Common myeloid progenitor, CD34-positive (primary cell): ENCODE data around the gene PHACTR3.

ENCODE experiments used
- CTCF ChIA-PET: fragments of 350-600 bp; sonication (Branson Sonifier 250); formaldehyde crosslinking; loops from one replicate; lab custom pipeline; 2021; ENCODE audit warnings: antibody characterized with exemption; lab: Charles Lee
- POLR2A ChIA-PET: fragments of 350-600 bp; sonication (Branson Sonifier 250); formaldehyde crosslinking; loops from one replicate; lab custom pipeline; 2021; ENCODE audit warnings: antibody characterized with exemption; lab: Charles Lee
- DNase-seq, 3 donors: peaks; one replicate each; pipeline versions ENCODE4 v3.0.0 to v3.0.0-alpha.2; 2013
- H3K27ac ChIP-seq, 2 experiments: 1 replicate in 1 of 2; 2 replicates in 1 of 2; pipeline ENCODE4 v1.7.0; 2013; ENCODE audit warnings: inconsistent platforms in 2 of 2, low read length in 2 of 2, mild to moderate bottlenecking in 2 of 2, low read depth in 1 of 2, moderate library complexity in 1 of 2; ENCODE audit not compliant: severe bottlenecking in 2 of 2, insufficient read depth in 1 of 2, poor library complexity in 1 of 2
- H3K27me3 ChIP-seq, 5 experiments: replicated peaks in 2 of 5; 1 replicate in 3 of 5; 2 replicates in 2 of 5; pipeline versions ENCODE4 v1.6.1 to v1.7.0; 2013; ENCODE audit warnings: low read length in 4 of 5, mild to moderate bottlenecking in 2 of 5, moderate library complexity in 2 of 5, inconsistent platforms in 1 of 5; ENCODE audit not compliant: insufficient read depth in 5 of 5, control insufficient read depth in 4 of 5
- H3K36me3 ChIP-seq, 4 experiments: 1 replicate in 2 of 4; 2 replicates in 2 of 4; pipeline versions ENCODE4 v1.6.1 to v1.7.0; 2013; ENCODE audit warnings: low read length in 3 of 4, control low read depth in 1 of 4, mild to moderate bottlenecking in 1 of 4; ENCODE audit not compliant: control insufficient read depth in 4 of 4, insufficient read depth in 4 of 4
- H3K4me1 ChIP-seq, 4 experiments: 1 replicate in 3 of 4; 2 replicates in 1 of 4; pipeline versions ENCODE4 v1.6.1 to v1.7.1; 2013; ENCODE audit warnings: low read length in 3 of 4, mild to moderate bottlenecking in 3 of 4, control low read depth in 1 of 4, inconsistent platforms in 1 of 4, moderate library complexity in 1 of 4; ENCODE audit not compliant: control insufficient read depth in 4 of 4, insufficient read depth in 4 of 4; ENCODE audit errors: control extremely low read depth in 1 of 4
- H3K4me3 ChIP-seq, 7 experiments: 1 replicate in 4 of 7; 2 replicates in 3 of 7; pipeline versions ENCODE4 v1.5.1 to v1.7.0; 2013; ENCODE audit warnings: mild to moderate bottlenecking in 7 of 7, low read length in 6 of 7, moderate library complexity in 6 of 7, inconsistent platforms in 2 of 7, low read depth in 2 of 7, control low read depth in 1 of 7; ENCODE audit not compliant: insufficient read depth in 4 of 7, control insufficient read depth in 1 of 7; ENCODE audit errors: extremely low read depth in 1 of 7
- H3K9me3 ChIP-seq, 5 experiments: 1 replicate in 4 of 5; 2 replicates in 1 of 5; pipeline versions ENCODE4 v1.6.1 to v1.7.1; 2013; ENCODE audit warnings: low read length in 4 of 5, mild to moderate bottlenecking in 2 of 5, inconsistent platforms in 1 of 5, low read depth in 1 of 5, moderate library complexity in 1 of 5; ENCODE audit not compliant: control insufficient read depth in 4 of 5, insufficient read depth in 2 of 5; ENCODE audit errors: control extremely low read depth in 1 of 5
- WGBS: methylation state at CpG from one replicate; pipeline ENCODE4 v1.1.5; 2013; ENCODE audit not compliant: insufficient coverage; 5-methylcytosine and 5-hydroxymethylcytosine counted together

PHACTR3 gene

DNA sequence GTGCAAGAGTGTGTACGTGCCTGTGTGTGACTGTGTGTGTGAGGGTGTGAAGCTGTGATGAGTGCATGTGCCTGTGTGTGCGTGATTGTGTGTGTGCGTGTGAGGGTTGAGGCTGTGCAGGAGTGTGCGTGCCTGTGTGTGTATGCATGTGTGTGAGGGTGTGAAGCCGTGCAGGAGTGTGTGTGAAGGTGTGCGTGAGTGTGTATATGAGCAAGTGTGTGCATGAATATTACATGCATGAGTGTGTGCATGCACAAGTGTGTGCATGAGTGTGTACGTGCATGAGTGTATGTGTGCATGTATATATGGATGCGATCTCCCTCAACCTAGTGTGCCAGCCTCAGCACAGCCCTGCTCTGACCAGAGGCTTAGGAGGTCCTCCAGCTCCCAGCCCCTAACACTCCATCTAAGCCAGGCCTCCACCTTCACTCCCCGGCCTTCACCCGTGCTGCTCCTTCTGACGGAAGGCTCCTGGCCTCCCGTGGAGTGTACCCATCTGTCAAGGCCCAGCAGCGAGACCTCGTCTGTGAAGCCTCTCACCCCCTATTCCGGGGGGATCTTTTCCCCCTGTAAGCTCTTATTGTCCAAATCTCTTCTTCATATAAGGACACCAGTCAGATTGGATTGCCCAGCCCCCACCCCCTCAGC lies 19.9 kb upstream of the PHACTR3 start:
- CTCF ChIA-PET = interaction anchor here (0.6 to 1.2 kb wide), 3 partner anchors 9 to 179 kb away, joined by 3 read pairs; no protein-coding TSS in a partner anchor
- 94% methylated on average over 12 of the region's 15 CpGs for WGBS

DNA sequence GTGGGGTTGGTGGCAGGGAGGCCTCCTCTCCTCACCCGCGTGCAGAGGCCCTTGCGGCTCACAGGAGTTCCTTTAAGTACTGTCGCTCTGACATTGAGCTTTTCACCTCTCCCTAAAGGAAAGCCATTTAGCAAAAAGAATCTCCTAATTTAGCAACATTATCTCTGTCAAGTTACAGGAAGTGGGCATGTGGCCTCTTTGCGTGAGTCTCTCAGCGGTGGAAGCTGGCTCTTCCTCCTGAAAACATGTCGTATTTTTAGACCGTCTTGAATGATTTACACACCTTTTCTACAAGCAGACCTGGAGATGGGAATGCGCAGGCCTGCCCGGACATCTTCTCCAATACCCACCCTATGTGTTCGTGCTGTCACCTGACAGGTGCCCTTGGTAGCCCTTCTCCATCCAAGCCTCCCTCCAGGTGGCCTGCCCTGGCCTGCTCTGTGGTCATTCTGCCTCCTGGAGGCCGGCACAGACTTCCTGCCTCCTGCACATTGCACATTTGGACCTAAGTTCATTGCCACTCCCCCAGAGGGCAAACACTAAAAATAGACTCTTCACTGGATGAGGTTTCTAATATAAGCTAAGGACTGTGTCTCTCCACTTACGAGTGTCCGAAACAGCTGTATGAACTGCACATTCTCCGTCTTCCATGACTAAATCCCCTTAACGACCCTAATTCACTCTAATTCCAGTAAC lies 18.5 kb upstream of the PHACTR3 start:
- Histone ChIP-seq H3K36me3 (no peaks in the 10 kb centered on the region), H3K27ac (no peak overlapping the region), H3K4me1 (peaks cover 0 to 8% (median 1%) of the 10 kb centered on the region in 4 experiments), H3K27me3 (peaks cover 0 to 53% (median 2%) of the 10 kb centered on the region in 5 experiments), H3K9me3 (peaks cover 0 to 4% (median 0%) of the 10 kb centered on the region in 5 experiments), H3K4me3 (no peak overlapping the region)
- peak in 1 of 3 donors; percentile 5 for DNase-seq
- WGBS = 57% methylated on average over 12 of the region's 16 CpGs
- POLR2A ChIA-PET = no interaction called here
- CTCF ChIA-PET = interaction anchor here (1.1 kb wide), 1 partner anchor 180 kb away, joined by 3 read pairs; no protein-coding TSS in a partner anchor

More for the DNA sequence above, 19.9 kb upstream of the PHACTR3 start:
- POLR2A ChIA-PET = no interaction called here
- Histone ChIP-seq H3K4me3 (no peak overlapping the region), H3K27me3 (peaks cover 0 to 57% (median 4%) of the 10 kb centered on the region in 5 experiments), H3K9me3 (peaks cover 0 to 4% (median 0%) of the 10 kb centered on the region in 5 experiments), H3K27ac (no peak overlapping the region), H3K4me1 (peaks cover 0 to 8% (median 1%) of the 10 kb centered on the region in 4 experiments), H3K36me3 (no peaks in the 10 kb centered on the region)
- no peak for DNase-seq

DNA sequence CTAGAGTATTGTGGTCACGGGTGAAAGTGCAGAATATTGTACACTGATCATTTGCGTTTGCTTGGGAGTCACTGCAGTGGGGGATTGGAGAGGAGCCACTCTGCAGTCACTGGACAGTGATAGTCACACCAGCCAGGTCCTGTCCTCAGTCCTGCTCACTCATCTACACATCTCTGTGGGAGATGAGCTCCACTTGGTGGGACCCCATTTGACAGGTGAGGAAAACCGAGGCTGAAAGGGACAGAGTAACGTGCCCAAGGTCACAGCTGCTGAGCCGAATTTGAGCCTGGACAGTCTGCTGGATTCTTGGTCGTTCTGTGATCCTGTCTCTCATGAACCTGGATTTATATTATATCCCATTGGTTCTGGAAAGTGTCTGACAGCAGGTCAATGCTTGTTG lies 17.7 kb upstream of the PHACTR3 start:
- peaks cover 0 to 8% (median 1%) of the 10 kb centered on the region in 4 experiments for H3K4me1 ChIP-seq
- no peak overlapping the region for H3K4me3 ChIP-seq
- H3K27me3 ChIP-seq = peaks cover 0 to 52% (median 2%) of the 10 kb centered on the region in 5 experiments
- WGBS = 96% methylated on average over 6 of the region's 6 CpGs
- POLR2A ChIA-PET = no interaction called here
- no peak overlapping the region for H3K27ac ChIP-seq
- H3K9me3 ChIP-seq = peaks cover 0 to 4% (median 0%) of the 10 kb centered on the region in 5 experiments
- CTCF ChIA-PET = interaction anchor here (1.1 kb wide), 1 partner anchor 17 kb away, joined by 3 read pairs; no protein-coding TSS in a partner anchor
- no peak for DNase-seq
- no peaks in the 10 kb centered on the region for H3K36me3 ChIP-seq

DNA sequence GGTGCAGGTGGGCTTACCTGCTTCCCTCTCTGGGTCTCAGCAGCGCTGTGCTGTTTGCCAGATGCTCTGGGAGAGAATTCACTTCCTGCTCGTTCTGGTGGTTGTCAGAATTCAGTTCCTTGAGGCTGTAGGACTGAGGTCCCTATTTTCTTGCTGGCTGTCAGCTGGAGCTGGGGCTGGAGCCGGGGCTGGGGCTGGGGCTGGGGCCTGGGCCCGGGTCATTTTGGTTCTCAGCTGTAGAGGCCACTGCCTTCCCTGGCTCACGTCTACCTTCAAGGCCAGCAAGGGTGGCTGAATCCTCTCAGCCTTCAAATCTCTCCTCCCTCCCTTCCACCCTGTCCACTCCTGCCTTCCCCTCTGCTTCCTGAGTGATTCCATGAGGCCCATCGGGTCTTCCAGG lies 16.8 kb upstream of the PHACTR3 start:
- Histone ChIP-seq H3K27ac (no peak overlapping the region), H3K4me3 (no peak overlapping the region), H3K9me3 (peaks cover 0 to 4% (median 0%) of the 10 kb centered on the region in 5 experiments), H3K36me3 (no peaks in the 10 kb centered on the region), H3K27me3 (peaks cover 0 to 43% (median 2%) of the 10 kb centered on the region in 5 experiments), H3K4me1 (peaks cover 0 to 8% (median 1%) of the 10 kb centered on the region in 4 experiments)
- ChIA-PET POLR2A (no interaction called here), CTCF (interaction anchor here (1.1 kb wide), 2 partner anchors 11 to 18 kb away, joined by 3 read pairs; no protein-coding TSS in a partner anchor)
- 89% methylated on average over 6 of the region's 6 CpGs for WGBS
- no peak for DNase-seq

DNA sequence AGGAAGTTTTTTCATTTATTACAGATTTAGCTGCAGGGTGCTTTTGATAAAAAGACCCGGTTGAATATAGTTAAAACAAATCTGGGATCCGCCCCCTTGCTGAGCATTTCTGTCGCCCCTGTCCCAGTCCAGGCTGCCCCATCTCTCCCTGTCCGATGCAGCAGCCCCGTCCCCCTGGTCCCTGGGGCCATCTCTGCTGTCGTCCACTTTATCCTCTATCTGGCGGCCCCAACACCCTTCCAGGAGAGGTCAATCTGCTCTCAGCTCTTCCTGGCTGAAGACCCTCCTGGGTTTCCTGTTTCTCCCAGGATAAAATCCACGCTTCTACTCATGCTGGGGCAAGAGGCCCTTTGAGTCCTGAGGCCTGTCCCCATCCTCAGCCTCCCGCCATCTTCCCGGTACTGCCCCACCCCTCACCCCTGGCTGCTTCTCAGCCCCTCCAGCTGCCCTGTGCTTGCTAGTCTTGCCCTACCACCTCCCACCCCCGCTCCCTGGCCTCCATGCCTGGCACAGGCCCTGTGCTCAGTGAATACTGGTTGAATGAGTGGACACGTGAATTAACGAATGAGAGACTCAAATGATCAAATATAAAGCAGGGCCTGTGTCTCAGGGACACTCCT lies 16.0 kb upstream of the PHACTR3 start:
- Histone ChIP-seq H3K9me3 (peaks cover 0 to 4% (median 0%) of the 10 kb centered on the region in 5 experiments), H3K4me3 (no peak overlapping the region), H3K27ac (no peak overlapping the region), H3K36me3 (no peaks in the 10 kb centered on the region), H3K27me3 (peaks cover 0 to 42% (median 2%) of the 10 kb centered on the region in 5 experiments), H3K4me1 (peaks cover 0 to 8% (median 1%) of the 10 kb centered on the region in 4 experiments)
- WGBS = 95% methylated on average over 11 of the region's 13 CpGs
- ChIA-PET POLR2A (no interaction called here), CTCF (interaction anchor here (1.1 to 1.9 kb wide), 2 partner anchors 10 to 11 kb away, joined by 3 to 6 read pairs; no protein-coding TSS in a partner anchor)
- no peak for DNase-seq

DNA sequence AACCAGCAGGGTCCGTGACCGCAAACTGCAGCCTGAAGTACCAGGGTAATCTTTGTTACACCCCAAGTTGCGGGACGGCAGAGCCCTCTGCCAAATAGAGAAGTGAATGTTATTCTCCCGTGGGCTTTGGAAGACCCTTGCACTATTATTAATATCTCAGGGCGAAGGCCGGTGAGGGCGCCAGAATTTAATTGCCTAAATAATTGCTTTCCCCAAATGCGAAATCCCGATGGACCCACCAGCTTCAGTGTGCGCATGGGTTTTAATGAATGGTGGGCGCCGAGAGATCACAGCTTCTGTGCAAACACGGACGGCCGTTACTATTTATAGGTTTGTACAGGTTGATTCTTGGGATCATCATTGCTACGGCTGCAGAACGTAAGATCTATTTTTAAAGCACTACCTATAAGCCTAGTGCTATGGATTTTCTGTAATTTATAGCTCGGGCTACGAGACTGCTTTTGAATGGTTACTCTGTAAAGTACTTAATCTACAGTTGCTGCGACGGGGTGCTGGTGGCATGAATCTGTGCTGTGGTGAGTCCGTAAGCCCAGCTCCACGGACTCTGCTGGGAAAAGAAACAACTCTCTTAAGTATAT lies 15.2 kb upstream of the PHACTR3 start:
- ChIA-PET CTCF (interaction anchor here (1.9 kb wide), 1 partner anchor 10 kb away, joined by 6 read pairs; no protein-coding TSS in a partner anchor), POLR2A (no interaction called here)
- H3K9me3 ChIP-seq = peaks cover 0 to 4% (median 0%) of the 10 kb centered on the region in 5 experiments
- no peak overlapping the region for H3K27ac ChIP-seq
- WGBS = 95% methylated on average over 17 of the region's 24 CpGs
- H3K36me3 ChIP-seq = no peaks in the 10 kb centered on the region
- peaks cover 0 to 34% (median 4%) of the 10 kb centered on the region in 5 experiments for H3K27me3 ChIP-seq
- H3K4me3 ChIP-seq = no peak overlapping the region
- no peak for DNase-seq
- H3K4me1 ChIP-seq = peaks cover 0 to 8% (median 1%) of the 10 kb centered on the region in 4 experiments
